MCF 10A (cell line): ENCODE results near the gene PBX1. TPM values are rescaled to one million over a fixed set of nuclear protein-coding genes. Genes with fewer than 3 reads are reported as not detected.

Source experiments
- BruUV-seq: library from RNA; stranded (reverse); fragments of 400-500 nt; replicated peaks from 2 replicates; lab custom pipeline; 2021; lab: Mats Ljungman, UMichigan
- CTCF ChIA-PET: fragments of 300-600 bp; sonication (Branson Sonifier 250); formaldehyde crosslinking; extraction: SDS; loops from one replicate; lab custom pipeline; 2021; ENCODE audit warnings: antibody characterized with exemption, inconsistent platforms; lab: Yijun Ruan, JAX
- POLR2A ChIA-PET: fragments of 300-600, 350-650 bp; sonication (Branson Sonifier 250); formaldehyde crosslinking; extraction: SDS; loops from one replicate; lab custom pipeline; 2020; ENCODE audit warnings: antibody characterized with exemption, inconsistent platforms; lab: Yijun Ruan, JAX
- DNase-seq: peaks from one replicate; pipeline ENCODE4 v3.0.0-alpha.2; 2018; ENCODE audit not compliant: unreplicated experiment
- H3K27ac Mint-ChIP-seq: one replicate; pipeline ENCODE4 v1.8.0; 2022; ENCODE audit warnings: mild to moderate bottlenecking, low read depth, mixed read lengths; ENCODE audit not compliant: unreplicated experiment
- H3K27me3 Mint-ChIP-seq: one replicate; pipeline ENCODE4 v1.8.0; 2022; ENCODE audit warnings: mixed read lengths; ENCODE audit not compliant: insufficient read depth, unreplicated experiment
- H3K36me3 Mint-ChIP-seq: one replicate; pipeline ENCODE4 v1.8.0; 2022; ENCODE audit warnings: mild to moderate bottlenecking, moderate library complexity, mixed read lengths; ENCODE audit not compliant: insufficient read depth, unreplicated experiment
- H3K4me1 Mint-ChIP-seq: one replicate; pipeline ENCODE4 v1.8.0; 2022; ENCODE audit warnings: mixed read lengths; ENCODE audit not compliant: insufficient read depth, unreplicated experiment
- H3K4me3 Mint-ChIP-seq: one replicate; pipeline ENCODE4 v1.8.0; 2022; ENCODE audit warnings: mild to moderate bottlenecking, moderate library complexity, mixed read lengths; ENCODE audit not compliant: unreplicated experiment
- H3K9me3 Mint-ChIP-seq: one replicate; pipeline ENCODE4 v1.8.0; 2022; ENCODE audit warnings: mixed read lengths; ENCODE audit not compliant: unreplicated experiment
- intact Hi-C: fragments of 100-400 bp; cut with micrococcal nuclease; formaldehyde crosslinking; loops from 2 replicates; pipeline ENCODE4 v1.14.1; 2022
- total RNA-seq: library from RNA; stranded (reverse); gene quantifications from 2 replicates; pipeline ENCODE4 v1.2.3, GENCODE V29; 2022
- TF ChIP-seq, protein P1 (sequence below): fragments of 200-600 bp; IDR thresholded peaks from one replicate; pipeline ENCODE4 v1.8.0; 2022; ENCODE audit warnings: antibody characterized with exemption, mild to moderate bottlenecking; ENCODE audit not compliant: unreplicated experiment

Gene PBX1
- total RNA-seq, 1 experiment from 2014 or later: 5.8 TPM

DNA sequence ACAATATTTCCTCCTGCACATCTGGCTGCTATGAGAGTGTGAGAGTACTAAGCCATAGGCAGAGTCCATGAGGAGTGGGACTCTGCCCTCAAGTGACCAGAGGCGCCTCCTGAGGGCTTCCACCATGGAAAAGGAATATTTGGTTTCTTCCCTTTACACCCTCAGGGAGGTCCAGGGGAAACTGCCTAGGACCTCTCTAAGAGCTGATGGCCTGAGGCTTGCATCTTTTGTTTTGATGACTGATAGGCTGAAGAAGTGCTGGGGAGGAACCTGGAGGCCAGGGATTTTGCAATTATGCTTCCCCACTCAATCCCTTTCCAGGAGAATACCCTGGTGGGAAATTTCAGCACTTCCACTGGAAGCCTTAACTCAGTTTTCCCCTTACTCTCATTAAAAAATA is 111.0 kb downstream of the PBX1 start:
- ChIA-PET CTCF (interaction anchor here (1.9 kb wide), 1 partner anchor 11 kb away, joined by 4 read pairs; no protein-coding TSS in a partner anchor), POLR2A (interaction anchor here (1.1 kb wide), 1 partner anchor 111 kb away, joined by 3 read pairs; the partner anchor contains the start of gene PBX1)
- Mint-ChIP-seq H3K27ac (no peak overlapping the region), H3K36me3 (no peaks in the 10 kb centered on the region), H3K27me3 (no peaks in the 10 kb centered on the region), H3K4me3 (no peak overlapping the region), H3K9me3 (no peaks in the 10 kb centered on the region), H3K4me1 (peaks cover 4% of the 10 kb centered on the region)
- BruUV-seq: no TSS peak
- intact Hi-C loops: no loop called here
- TF ChIP-seq, protein P1, sequence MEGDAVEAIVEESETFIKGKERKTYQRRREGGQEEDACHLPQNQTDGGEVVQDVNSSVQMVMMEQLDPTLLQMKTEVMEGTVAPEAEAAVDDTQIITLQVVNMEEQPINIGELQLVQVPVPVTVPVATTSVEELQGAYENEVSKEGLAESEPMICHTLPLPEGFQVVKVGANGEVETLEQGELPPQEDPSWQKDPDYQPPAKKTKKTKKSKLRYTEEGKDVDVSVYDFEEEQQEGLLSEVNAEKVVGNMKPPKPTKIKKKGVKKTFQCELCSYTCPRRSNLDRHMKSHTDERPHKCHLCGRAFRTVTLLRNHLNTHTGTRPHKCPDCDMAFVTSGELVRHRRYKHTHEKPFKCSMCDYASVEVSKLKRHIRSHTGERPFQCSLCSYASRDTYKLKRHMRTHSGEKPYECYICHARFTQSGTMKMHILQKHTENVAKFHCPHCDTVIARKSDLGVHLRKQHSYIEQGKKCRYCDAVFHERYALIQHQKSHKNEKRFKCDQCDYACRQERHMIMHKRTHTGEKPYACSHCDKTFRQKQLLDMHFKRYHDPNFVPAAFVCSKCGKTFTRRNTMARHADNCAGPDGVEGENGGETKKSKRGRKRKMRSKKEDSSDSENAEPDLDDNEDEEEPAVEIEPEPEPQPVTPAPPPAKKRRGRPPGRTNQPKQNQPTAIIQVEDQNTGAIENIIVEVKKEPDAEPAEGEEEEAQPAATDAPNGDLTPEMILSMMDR: no peak
- no peak for DNase-seq

DNA sequence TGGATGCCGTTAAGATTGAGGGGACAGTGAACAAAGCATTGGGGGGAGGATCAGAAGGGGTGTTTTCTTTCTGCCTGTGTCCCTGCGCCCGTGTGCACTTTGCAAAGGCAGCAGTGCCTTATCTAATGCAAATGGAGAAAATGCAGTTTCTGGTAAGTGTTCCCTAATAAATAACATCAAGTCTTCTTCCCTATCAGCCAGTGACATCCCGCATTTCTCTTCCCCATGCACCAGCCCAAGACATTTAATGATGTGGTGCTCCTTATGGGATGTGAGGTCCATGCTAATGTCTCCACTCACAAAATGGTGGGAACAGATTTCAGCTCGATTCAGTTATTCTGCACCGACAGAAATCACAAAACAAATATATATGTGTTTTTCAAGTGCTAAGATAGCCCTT is 111.8 kb downstream of the PBX1 start:
- TF ChIP-seq, protein P1: no peak
- Mint-ChIP-seq H3K9me3 (no peaks in the 10 kb centered on the region), H3K36me3 (no peaks in the 10 kb centered on the region), H3K4me1 (peaks cover 4% of the 10 kb centered on the region), H3K27me3 (no peaks in the 10 kb centered on the region), H3K4me3 (no peak overlapping the region), H3K27ac (no peak overlapping the region)
- ChIA-PET CTCF (interaction anchor here (0.7 kb wide), 1 partner anchor 1038 kb away, joined by 4 read pairs; no protein-coding TSS in a partner anchor), POLR2A (interaction anchor here (1.1 kb wide), 2 partner anchors 76 to 112 kb away, joined by 3 to 4 read pairs; partner anchors contain the start of gene PBX1)
- intact Hi-C loops: no loop called here
- no peak for DNase-seq
- BruUV-seq: no TSS peak

DNA sequence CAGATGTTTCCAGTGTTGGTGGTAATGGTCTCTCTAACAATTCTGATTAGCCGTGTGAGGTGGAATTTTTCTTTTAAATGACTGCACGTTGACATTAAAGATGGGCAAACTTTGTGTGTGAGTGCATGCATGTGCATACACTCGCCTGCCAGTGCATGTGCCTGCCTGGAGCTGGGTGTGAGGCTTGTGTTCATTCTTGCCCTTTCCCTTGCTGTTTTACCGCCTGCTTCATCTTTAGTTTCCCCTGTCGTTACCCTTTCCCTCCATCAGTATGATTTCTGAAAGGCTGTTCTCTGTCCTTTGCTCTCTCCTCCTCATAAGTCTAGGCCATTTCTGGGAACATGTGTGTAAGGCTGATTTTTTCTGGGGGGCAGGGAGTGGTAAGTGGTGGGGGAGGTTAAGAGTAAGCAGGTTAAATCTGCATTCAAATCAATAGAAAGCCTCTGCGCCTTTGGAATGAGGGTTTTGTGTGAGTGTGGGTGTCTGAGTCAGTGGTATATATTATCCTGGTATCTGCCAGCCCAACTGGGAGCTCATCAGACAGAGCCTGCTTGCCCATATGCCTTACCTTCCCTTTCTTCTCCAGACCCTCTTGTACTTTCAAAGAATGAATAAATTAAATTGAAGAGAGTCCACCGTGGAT is 112.5 kb downstream of the PBX1 start:
- BruUV-seq: no TSS peak
- DNase-seq: no peak
- intact Hi-C loops: no loop called here
- Mint-ChIP-seq H3K27me3 (no peaks in the 10 kb centered on the region), H3K27ac (no peak overlapping the region), H3K36me3 (no peaks in the 10 kb centered on the region), H3K4me1 (peaks cover 4% of the 10 kb centered on the region), H3K9me3 (no peaks in the 10 kb centered on the region), H3K4me3 (no peak overlapping the region)
- CTCF ChIA-PET: interaction anchor here (0.6 to 5.3 kb wide), 4 partner anchors 22 to 1037 kb away, joined by 3 to 26 read pairs (median 4); no protein-coding TSS in a partner anchor
- POLR2A ChIA-PET: interaction anchor here (1.1 kb wide), 1 partner anchor 75 kb away, joined by 4 read pairs; no protein-coding TSS in a partner anchor
- TF ChIP-seq, protein P1: no peak

DNA sequence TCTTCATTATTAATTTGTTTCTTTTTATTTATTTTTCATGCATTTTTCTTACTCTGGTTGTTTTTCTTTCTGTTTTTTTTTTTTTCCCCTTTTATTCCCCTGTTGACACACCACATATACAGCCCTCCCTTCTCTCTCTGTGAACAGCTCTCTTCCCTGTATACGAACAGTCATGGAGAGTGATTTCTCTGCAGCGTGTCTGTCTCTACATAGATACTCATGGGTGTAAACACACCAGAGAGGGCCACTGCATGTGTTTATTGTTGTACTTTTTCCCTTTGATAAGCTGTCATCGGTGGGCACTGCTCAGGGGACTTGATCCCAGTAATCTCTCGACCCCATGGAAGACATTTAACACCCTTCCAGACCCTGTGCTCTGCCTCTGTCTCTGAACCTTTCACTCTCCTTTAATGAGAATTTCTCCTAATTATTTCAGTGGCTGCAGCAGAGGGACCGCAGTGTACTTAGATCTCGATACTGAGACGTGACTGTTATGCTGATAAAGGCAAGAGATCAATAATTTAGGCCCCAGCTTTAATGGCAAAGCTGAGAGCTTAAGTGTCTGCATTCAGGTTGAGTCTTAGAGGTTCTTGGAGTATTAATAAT is 113.1 kb downstream of the PBX1 start:
- POLR2A ChIA-PET: interaction anchor here (0.6 to 0.7 kb wide), 2 partner anchors 114 to 698 kb away, joined by 3 read pairs; no protein-coding TSS in a partner anchor
- H3K9me3 Mint-ChIP-seq: no peaks in the 10 kb centered on the region
- BruUV-seq: no TSS peak
- H3K36me3 Mint-ChIP-seq: no peaks in the 10 kb centered on the region
- intact Hi-C loops: no loop called here
- CTCF ChIA-PET: interaction anchor here (0.5 to 5.3 kb wide), 11 partner anchors 23 to 1063 kb away, joined by 3 to 26 read pairs (median 3); no protein-coding TSS in a partner anchor
- TF ChIP-seq, protein P1: no peak
- no peak overlapping the region for H3K27ac Mint-ChIP-seq
- H3K4me1 Mint-ChIP-seq: peaks cover 4% of the 10 kb centered on the region
- DNase-seq: no peak
- H3K4me3 Mint-ChIP-seq: no peak overlapping the region
- no peaks in the 10 kb centered on the region for H3K27me3 Mint-ChIP-seq
